Activated CD4-positive, alpha-beta T cell treated with anti-CD3 and anti-CD28 coated beads for 48 hours (primary cell): ENCODE data around the gene GIT1.
A peak's percentile ranks its signal among the peaks of the same experiment; 100 is the strongest.
"Not testable (repeated sequence)": the region's sequence is repeated elsewhere in the genome, so short reads cannot be mapped to it uniquely, and the experiment has no call there.

Source experiments
- DNase-seq: peaks from one replicate; pipeline ENCODE4 v3.0.0-alpha.2; 2020

The GIT1 gene

DNA sequence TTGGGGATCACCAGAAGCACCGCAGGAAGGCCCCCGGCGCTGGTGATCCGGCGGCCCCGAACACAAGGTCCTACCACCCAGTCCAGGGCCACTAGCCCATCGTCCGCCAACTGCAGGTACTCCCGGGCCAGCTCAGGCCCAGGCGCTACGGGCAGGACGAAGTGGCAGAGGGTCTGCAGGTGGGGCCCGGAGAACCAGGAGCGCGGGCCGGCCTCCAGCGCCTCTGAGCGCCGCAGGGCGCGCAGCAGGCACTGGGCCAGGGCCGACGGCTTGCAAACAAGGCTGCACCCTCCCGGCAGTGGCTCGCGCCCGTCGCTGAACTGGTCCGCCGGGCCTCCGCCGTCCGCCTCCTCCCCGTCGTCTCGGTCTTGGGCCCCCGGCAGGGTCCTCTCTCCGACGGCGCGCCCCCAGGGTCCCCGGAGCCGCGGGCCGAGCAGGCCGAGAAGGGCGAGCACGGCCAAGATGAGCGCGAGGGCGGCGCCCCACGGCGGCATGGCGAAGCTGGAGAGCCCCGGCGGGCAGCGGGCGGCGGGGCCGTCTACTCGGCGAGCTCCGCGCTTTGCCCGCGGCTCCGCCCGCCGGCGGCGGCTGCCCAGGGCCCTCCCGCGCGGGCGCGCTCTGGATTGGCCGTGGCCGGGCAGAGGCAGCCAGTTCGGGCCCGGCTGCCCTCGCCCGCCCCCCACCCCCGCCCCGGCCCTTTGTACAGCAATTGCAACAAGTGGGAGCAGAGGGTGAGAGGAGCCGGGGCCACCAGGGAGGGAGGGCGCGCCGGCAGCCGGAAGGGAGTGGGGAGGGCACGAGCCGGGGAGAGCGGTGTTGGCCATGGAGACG, 22.8 kb downstream of the GIT1 start, which contains the start of gene ABHD15:
Gene ABHD15 (minus strand): TSS at position 565 of the 831 bp plus-strand sequence. CDS start 71 bp downstream, at position 494.
- peak; percentile 70 for DNase-seq

DNA sequence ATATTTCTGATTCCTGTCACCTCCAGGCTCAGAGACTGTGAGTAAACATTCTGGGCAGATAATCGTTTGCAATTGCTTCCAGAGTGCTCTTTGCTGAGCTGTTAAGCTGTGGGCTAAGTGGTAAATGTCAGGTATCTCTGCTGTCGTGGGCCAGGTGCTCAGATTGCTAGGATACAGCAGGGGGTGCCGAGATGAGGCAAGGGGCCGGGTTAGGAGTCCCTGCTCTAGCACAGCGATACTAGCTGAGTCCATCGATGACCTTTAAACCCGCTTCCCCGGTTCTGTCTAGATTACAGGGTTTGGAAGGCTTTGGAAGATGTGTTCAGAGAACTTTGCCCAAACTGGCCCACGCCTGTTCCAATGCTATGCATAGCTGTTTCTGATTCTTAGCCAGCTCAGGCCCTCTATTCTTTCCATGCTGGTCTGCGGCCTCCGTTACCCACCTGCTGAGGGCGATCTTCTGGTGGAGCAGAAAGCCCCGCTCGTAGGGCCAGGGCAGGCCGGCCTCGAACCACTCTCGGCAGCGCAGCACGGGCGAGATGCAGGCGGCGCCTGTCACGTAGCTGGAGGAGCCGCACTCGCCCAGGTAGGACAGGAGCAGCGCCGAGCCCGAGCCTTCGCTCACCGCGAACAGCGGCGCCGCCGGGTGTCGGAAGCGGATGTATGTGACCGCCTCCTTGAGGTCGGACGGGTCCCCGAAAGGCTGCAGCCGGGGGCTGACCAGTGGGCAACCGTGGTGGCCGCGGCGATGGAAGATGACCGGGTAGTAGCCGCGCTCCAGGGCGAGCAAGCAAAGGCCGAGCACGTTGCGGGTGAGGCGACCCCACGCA, 23.6 kb downstream of the GIT1 start:
- peak; percentile 75 for DNase-seq

DNA sequence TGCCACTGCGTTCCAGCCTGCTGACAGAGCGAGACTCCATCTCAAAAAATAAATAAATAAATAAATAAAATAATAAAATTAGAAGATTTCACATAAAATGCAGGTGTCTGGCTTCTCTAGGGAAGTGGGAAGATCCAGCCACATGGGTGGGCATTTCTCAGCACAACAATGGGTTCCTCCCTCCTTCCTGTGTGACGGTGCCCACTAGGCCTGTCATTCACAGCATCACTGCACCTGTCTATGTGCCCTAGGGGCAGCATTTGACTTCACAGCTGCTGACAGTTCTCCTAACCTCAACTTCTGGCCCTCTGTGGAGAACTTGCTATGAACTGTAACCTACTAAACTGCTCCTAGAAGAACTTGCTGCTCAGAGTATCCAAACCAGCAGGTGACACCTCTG, 25.6 kb downstream of the GIT1 start:
- no peak for DNase-seq

DNA sequence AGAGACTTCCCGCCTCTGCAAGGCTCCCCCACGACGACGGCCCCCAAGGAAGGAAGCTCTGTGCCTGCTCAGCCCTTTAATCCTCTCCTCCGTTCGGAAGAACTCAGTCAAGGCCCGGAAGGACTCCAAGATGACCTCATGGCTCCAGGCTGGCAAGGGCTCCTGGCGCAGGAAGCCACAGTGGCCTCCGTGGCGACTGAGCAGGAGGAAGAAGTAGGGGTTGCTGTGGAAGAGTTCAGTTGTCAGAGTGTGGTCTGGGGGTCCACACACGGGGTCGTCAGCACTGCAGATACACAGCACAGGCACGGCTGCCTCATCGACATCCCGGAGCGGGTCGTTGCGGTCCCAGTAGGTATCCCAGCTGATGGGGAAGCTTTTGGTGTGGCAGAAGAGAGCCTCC, 26.8 kb downstream of the GIT1 start:
- no peak for DNase-seq

DNA sequence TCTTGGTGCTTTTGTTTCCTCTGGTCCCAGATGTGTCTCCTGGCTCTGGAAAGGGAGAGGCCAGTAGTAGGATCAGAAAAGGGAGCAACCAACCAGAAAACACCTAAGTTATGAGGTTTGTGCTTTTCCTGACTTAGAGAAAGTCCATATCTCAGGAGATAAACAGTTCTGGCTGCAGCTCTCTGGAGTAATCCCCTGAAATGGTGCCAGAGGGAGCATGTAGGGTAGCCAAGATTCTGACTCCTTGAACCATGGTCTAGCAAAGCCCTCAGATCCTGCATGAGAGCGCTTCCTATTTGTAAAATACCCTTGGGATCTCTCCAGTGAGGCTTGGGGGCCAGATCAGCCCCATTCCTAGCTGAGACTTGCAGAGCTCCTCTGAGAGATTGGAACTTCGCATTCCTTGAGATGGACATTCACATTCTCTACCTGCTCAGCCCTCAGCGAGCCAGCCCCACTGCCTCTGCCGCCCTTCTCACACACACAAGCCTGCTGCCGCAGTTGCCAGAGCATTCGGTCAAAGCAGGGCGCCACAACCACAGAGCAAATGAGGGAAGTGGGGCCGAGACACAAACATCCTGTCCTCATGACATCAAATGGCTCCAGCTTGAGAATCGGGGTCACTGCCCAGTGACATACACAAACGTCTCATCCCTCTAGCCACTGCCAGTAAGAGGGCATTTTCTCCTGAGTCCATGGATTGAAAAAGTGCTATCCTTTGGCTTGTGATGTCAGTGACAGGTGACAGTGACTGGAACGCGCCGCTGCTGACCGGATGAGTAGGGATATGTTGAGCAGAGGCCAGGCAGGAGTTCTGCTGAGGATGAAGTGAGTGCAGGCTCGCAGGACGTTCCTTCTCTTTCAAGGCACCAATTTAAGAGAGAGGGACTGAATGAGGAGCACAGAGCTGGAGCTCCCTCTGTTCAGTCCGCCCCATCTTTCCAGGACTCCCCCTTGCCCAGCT, 27.6 kb downstream of the GIT1 start:
- DNase-seq: no peak

DNA sequence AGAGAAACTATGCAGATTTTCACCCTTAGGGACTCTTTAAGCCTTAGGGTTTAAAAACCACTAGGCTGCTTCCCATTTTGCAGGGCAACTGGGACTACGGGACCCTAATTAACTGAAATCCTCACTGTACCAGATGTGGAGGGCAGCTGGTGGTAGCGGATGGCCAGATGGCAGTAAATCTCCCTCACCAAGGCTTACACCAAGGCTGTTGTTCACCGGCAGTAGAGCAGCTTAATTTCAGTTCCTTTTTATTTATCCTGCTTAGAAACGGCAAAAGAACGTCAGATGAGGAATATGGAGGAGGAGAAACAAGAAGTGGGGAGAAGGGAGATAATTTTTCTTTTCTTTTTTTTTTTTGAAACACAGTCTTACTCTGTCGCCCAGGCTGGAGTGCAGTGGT, 29.1 kb downstream of the GIT1 start:
- DNase-seq: no peak

DNA sequence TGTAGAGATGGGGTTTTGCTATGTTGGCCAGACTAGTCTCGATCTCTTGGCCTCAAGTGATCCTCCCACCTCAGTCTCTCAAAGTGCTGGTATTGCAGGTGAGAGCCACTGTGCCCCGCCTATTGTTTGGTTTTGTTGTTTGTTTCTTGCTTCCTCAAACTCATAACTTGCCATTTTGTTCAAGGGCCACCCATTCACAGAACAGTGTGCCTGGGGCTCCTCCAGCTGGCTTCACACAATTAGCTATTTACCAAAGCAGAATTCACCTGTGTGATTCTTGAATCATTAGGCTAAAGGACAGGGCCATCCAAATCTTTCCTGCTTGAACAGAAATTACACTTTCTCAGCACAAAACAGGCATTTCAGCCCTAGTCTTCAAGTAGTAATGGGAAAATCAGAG, 29.8 kb downstream of the GIT1 start:
- DNase-seq: no peak

DNA sequence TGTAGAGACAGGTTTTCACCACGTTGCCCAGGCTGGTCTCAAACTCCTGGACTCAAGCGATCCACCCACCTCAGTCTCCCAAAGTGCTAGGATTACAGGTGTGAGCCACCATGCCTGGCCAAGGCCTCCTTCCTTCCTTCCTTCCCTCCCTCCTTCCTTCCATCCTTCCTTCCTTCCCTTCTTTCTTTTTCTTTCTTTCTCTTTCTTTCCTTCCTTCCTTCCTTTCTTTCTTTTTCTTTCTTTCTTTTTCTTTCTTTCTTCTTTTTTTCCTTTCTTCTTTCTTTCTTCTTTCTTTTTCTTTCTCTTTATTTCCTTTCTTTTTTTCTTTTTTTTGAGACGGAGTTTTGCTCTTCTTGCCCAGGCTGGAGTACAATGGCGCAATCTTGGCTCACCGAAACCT, 31.3 kb downstream of the GIT1 start:
- DNase-seq: not testable (repeated sequence)

DNA sequence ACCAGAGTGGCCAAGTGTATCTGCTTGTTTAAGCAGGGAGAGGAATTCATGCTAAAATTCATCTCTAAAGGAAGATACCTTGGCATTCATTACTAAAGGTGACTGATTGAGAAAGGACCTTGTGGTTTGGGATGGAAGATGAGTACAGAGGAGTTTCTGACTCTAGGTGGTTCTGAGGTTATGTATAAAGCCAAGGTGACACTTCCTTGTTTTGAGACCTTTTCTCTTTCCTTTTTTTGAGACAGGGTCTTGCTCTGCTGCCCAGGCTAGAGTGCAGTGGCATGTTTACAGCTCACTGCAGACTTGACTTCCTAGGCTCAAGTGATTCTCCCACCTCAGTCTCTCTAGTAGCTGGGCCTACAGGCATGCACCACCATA, 31.7 kb downstream of the GIT1 start:
- DNase-seq: no peak

DNA sequence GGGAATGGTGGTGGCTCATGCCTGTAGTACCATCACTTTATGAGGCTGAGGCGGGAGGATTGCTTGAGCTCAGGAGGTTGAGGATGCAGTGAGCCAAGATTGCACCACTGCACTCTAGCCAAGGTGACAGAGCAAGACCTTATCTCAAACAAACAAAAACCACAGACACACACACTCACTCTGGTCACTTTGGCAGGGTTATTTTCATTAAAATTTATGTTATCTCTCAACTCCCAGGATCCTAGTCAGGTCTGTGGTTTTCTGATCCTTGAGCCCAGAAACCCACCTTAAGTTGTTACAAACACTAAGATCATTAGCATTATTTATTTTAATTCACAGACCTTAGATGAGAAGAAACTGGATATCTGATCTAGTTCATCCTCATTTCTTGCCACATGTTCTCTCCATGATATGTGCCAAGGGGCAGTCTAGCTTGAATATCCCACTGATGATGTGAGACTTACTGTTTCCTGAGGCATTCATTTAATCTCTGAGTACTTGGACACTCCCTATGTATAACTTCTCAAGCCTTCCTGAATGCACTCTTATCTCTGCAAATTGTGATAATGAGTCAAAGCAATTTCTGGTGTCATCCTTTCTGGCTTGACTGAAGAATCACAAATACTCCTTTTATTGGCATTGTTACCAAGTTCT, 32.2 kb downstream of the GIT1 start:
- DNase-seq: no peak

DNA sequence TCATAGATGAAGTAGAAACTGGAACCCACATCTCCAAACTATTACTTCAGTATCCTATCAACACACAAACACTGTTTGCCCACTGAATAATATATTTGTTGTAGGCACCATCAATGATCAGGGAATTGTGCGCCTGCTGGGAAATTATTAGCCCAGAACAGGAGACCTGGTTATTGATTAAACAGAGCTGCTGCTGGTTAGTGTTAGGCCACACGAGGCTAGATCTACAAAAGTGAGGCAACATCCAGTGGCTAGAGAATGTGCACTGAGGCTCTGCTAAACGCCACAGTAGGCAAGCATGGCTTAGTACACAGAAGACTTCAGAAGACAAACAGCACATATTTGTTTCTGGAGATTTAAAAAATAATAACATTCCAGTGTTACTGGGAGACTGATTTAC, 33.6 kb downstream of the GIT1 start:
- DNase-seq: no peak

DNA sequence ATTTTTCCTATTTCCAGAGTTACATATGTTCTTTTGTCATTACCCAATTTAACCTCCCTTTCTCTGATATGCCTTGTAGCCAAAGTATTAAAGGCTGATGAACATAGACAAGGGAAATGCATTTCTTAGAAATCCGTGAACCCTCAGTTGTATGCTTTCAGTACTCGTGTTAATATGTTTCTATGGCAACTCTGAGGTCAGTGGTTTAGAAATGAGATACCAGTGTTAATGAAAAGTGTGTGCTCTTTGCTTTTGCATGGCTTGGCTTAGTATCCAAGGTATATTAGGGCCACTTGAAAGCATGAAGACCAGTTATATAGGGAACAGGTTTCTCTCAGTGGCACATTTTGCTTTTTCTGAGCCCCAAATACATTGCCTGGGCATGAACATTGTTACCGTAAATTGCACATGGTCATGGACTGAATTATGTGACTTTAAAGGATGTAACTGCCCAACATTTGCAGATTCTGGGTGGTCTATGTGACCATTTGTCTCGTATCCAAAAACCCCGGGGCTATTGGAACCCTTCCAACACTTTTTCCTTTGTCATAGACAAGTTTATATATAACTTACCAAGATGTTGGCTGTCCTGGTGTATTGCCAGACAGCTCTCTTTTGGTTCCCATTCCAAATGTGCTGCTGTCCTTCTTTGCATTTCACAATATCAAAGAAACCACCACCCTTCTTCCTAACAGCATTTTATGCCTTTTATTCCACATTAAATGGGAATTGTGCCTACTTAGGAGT, 40.1 kb downstream of the GIT1 start:
- no peak for DNase-seq

DNA sequence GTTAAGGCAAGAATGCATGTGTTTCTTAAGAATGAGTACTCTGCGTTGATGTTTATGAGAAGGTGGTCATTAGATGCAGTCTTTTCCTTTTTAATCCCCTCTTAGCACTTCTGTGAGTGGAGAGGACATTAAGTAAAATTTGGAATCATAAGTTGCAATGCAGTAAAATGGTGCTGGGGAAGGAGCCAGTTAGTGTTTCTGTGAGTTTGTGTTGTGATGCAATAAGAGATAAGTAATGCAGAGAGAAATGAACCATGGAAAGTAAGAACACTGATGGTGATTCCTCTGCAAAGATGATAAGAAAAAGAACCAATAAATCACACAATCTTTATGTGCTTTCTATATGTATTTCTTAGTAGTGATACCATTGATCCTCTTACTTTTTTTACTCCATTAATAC, 42.6 kb downstream of the GIT1 start:
- DNase-seq: no peak

DNA sequence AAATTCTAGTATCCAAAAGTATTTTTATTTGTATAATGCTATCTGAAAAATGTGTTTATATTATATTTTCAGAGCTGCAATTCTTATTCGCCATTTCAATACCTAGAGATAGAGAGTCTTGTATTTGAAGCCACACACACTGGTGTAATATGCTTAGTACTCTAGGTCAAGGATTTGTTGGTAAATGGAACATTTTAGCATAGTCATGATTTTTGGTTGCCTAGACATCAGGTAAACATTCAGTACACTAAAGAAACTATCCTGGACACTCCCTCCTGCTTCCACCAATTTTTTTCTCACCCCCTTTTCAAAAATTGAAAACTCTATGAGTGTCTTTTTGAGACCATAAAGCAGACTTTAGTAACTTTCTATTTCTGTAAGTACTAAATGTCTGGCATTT, 43.4 kb downstream of the GIT1 start:
- DNase-seq: no peak

DNA sequence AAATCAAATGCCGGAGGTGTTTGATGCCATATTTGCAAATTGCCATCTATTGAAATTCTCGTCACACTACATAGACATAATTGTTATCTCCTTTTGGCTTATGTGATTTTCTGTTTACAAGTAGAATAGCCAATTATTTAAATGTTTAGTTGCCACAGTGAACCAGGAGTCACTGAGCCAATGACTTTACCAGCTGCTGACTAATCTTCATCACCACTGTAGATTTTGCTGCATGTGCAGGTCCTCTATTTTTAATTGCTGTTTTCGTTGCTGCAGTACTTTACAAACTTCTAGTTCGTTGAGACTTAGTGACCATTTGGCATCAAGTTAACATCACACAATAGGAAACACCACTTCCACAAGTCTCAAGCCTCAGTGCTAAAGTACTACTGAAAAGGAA, 45.4 kb downstream of the GIT1 start:
- no peak for DNase-seq

DNA sequence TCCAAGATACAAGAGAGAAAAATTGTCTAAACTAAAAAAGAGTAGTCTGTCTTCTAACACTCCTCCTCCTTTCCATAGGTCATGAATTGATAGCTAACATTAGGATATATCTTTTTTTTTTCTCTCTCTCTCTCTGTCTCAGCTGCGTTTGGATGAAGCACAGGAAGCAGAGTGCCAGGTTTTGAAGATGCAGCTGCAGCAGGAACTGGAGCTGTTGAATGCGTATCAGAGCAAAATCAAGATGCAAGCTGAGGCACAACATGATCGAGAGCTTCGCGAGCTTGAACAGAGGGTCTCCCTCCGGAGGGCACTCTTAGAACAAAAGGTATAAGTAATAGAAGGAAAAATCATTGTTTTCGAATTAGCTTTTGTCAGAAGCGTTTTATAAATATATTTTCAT, 55.5 kb downstream of the GIT1 start:
- DNase-seq: no peak

DNA sequence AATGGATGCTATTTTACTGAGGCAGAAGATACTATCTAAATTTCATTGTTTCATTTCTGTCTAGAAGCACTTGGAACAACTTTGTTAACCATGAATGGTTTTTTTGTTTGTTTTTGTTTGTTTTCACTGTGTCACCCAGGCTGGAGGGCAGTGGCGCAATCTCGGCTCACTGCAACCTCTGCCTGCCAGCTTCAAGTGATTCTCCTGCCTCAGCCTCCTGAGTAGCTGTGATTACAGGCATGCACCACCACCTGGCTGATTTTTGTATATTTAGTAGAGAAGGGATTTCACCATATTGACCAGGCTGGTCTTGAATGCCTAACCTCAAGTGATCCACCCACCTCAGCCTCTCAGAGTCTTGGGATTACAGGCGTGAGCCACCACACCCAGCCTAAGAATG, 63.1 kb downstream of the GIT1 start:
- no peak for DNase-seq

DNA sequence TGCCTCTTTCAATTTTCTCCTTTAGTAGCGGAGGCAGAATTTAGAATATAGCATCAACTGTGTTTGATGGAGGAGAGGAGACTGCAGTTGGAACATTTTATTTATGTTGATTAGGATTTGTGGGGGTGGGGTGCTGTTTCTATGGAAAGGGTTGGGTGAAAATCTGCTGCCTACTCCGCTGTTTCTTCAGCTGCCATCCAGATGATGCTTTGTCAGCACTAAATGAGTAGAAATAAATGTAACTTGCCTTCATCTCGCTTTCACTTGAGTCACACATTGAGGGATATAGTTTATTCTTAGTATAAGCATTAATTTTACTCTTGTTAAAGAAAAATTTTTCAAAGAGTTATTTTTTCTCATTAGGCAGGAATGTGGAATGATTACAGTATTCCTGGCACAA, 64.8 kb downstream of the GIT1 start:
- DNase-seq: no peak
